Transverse colon (tissue), 4 donors: Measurements from ENCODE around the gene RAB19. TPM values are rescaled to one million over a fixed set of nuclear protein-coding genes. Genes with fewer than 3 reads are reported as not detected.

ENCODE experiments used
- DNase-seq: peaks from one replicate; pipeline ENCODE4 v3.0.0-alpha.2; 2019
- H3K27ac ChIP-seq, 4 donors: fragments of 200-600 bp; sonication (generic); 2 replicates each; pipeline ENCODE4 v1.5.1; 2016 to 2018; ENCODE audit warnings: inconsistent platforms in 4 of 4
- H3K27me3 ChIP-seq: fragments of 200-600 bp; sonication (generic); 2 replicates; pipeline ENCODE4 v1.5.1; 2017; ENCODE audit warnings: inconsistent platforms
- H3K36me3 ChIP-seq, 4 donors: fragments of 200-600 bp; sonication (generic); 2 replicates each; pipeline ENCODE4 v1.5.1; 2017 to 2019; ENCODE audit warnings: inconsistent platforms in 4 of 4
- H3K4me1 ChIP-seq, 4 donors: fragments of 200-600 bp; sonication (generic); 2 replicates each; pipeline ENCODE4 v1.5.1; 2017 to 2020; ENCODE audit warnings: inconsistent platforms in 4 of 4
- H3K4me3 ChIP-seq, 4 donors: fragments of 200-600 bp; sonication (generic); 1 replicate in 1 of 4; 2 replicates in 3 of 4; pipeline versions ENCODE4 v1.5.1 to v1.6.1; 2017 to 2019; ENCODE audit warnings: inconsistent platforms in 4 of 4
- H3K9me3 ChIP-seq, 2 donors: fragments of 200-600 bp; sonication (generic); 2 replicates each; pipeline ENCODE4 v1.5.1; 2017 to 2019; ENCODE audit warnings: inconsistent platforms in 2 of 2
- CTCF ChIP-seq, 5 experiments: fragments of 200-600 bp in 3 of 5; fragments of 450-650 bp in 2 of 5; sonication (generic) in 3 of 5; IDR thresholded peaks; 1 replicate in 2 of 5; 2 replicates in 3 of 5; pipeline ENCODE4 v1.5.1; 2016 to 2017; ENCODE audit warnings: antibody characterized with exemption in 5 of 5, inconsistent platforms in 3 of 5, mild to moderate bottlenecking in 2 of 5, moderate library complexity in 1 of 5
- EP300 ChIP-seq: sonication (generic); formaldehyde crosslinking; IDR thresholded peaks from one replicate; pipeline ENCODE4 v1.6.1; 2017; ENCODE audit warnings: antibody characterized with exemption, low read depth
- POLR2A ChIP-seq: fragments of 450-650 bp; IDR thresholded peaks from one replicate; pipeline ENCODE4 v1.6.1; 2016; ENCODE audit warnings: antibody characterized with exemption, mild to moderate bottlenecking, moderate library complexity
- POLR2AphosphoS5 ChIP-seq, 3 donors: sonication (generic); formaldehyde crosslinking; IDR thresholded peaks; one replicate each; pipeline ENCODE4 v1.6.1; 2016; ENCODE audit warnings: antibody characterized with exemption in 3 of 3
- WGBS, 2 donors: methylation state at CpG; one replicate each; pipeline ENCODE4 v1.1.5; 2018; ENCODE audit warnings: low coverage in 1 of 2; 5-methylcytosine and 5-hydroxymethylcytosine counted together
- in situ Hi-C, 4 donors: fragments of 200-750 bp; cut with MboI; loops; one replicate each; pipeline versions ENCODE4 v1.15.0 to v1.15.1; 2017; ENCODE audit warnings: low sequenced_read_pairs in 3 of 4, low pct_ligation_motif_present in 1 of 4, low pct_unique_long_range_greater_than_20kb in 1 of 4
- intact Hi-C: fragments of 100-400 bp; cut with DNase I; formaldehyde crosslinking; loops from one replicate; pipeline ENCODE4 v1.15.1; 2023; ENCODE audit warnings: low total_unique reads
- total RNA-seq, 4 donors: library from RNA; depleted of rRNA; stranded (reverse); fragments of >200 nt; gene quantifications; one replicate each; pipeline ENCODE4 v1.1.0, GENCODE V29; 2016

The RAB19 gene
- total RNA-seq, 4 donors from 2014 or later: 10.3 to 87.9 (median 18.9) TPM

- Histone ChIP-seq H3K4me1 (peaks cover 0 to 21% (median 4%) of the 10 kb centered on the region in 4 donors), H3K27me3 (no peaks in the 10 kb centered on the region), H3K27ac (no peak overlapping the region), H3K4me3 (no peak overlapping the region), H3K36me3 (no peaks in the 10 kb centered on the region), H3K9me3 (no peaks in the 10 kb centered on the region)
- DNase-seq: no peak
- TF ChIP-seq EP300: no peak
- TF ChIP-seq CTCF (IDR thresholded peaks at IDR 0.05): no peak
- TF ChIP-seq POLR2A: no peak
- no peak for TF ChIP-seq POLR2AphosphoS5 (IDR thresholded peaks at IDR 0.05)
- WGBS, 2 donors: 76 to 89% methylated on average over 10 of the region's 10 CpGs
- intact Hi-C loops: no loop called here
- in situ Hi-C loops: no loop called here
Observed at GRCh38 chr7:140389445-140389844, 14.4 kb upstream of the RAB19 start.

- Histone ChIP-seq H3K27me3 (no peaks in the 10 kb centered on the region), H3K9me3 (no peaks in the 10 kb centered on the region), H3K4me1 (peaks cover 0 to 17% (median 2%) of the 10 kb centered on the region in 4 donors), H3K4me3 (no peak overlapping the region), H3K36me3 (no peaks in the 10 kb centered on the region), H3K27ac (no peak overlapping the region)
- intact Hi-C loops: no loop called here
- in situ Hi-C loops: no loop called here
- WGBS, 2 donors: 69 to 78% methylated on average over 2 to 4 of the region's 4 CpGs
- TF ChIP-seq POLR2AphosphoS5 (IDR thresholded peaks at IDR 0.05) (no peak), CTCF (IDR thresholded peaks at IDR 0.05) (no peak), POLR2A (no peak), EP300 (no peak)
- no peak for DNase-seq
Observed at GRCh38 chr7:140390034-140390433, 13.8 kb upstream of the RAB19 start.

- Histone ChIP-seq H3K9me3 (no peaks in the 10 kb centered on the region), H3K36me3 (no peaks in the 10 kb centered on the region), H3K4me1 (peaks cover 0 to 11% (median 0%) of the 10 kb centered on the region in 4 donors), H3K4me3 (no peak overlapping the region), H3K27me3 (no peaks in the 10 kb centered on the region), H3K27ac (no peak overlapping the region)
- intact Hi-C loops: no loop called here
- in situ Hi-C loops: no loop called here
- TF ChIP-seq POLR2AphosphoS5 (IDR thresholded peaks at IDR 0.05) (no peak), POLR2A (no peak), CTCF (IDR thresholded peaks at IDR 0.05) (no peak), EP300 (no peak)
- 83 to 88% methylated on average over 5 to 8 of the region's 8 CpGs for WGBS, 2 donors
- no peak for DNase-seq
Observed at GRCh38 chr7:140390466-140391190, 13.2 kb upstream of the RAB19 start.

GRCh38 chr7:140391634-140392033, 12.2 kb upstream of the RAB19 start:
- 57 to 72% methylated on average over 1 of the region's 1 CpG for WGBS, 2 donors
- H3K27me3 ChIP-seq: no peaks in the 10 kb centered on the region
- H3K27ac ChIP-seq: no peak overlapping the region
- no peaks in the 10 kb centered on the region for H3K9me3 ChIP-seq
- no peak for DNase-seq
- intact Hi-C loops: no loop called here
- H3K4me3 ChIP-seq: no peak overlapping the region
- TF ChIP-seq EP300: no peak
- TF ChIP-seq POLR2A: no peak
- TF ChIP-seq POLR2AphosphoS5 (IDR thresholded peaks at IDR 0.05): no peak
- no peak for TF ChIP-seq CTCF (IDR thresholded peaks at IDR 0.05)
- in situ Hi-C loops: no loop called here
- peaks cover 0 to 18% (median 9%) of the 10 kb centered on the region in 4 donors for H3K4me1 ChIP-seq
- no peaks in the 10 kb centered on the region for H3K36me3 ChIP-seq
